DMS114 treated with DMSO at 0.1 percent for 48 hours (cell line): ENCODE results near the gene LIMD2.

Source experiments
- DNase-seq: peaks from one replicate; lab custom pipeline; 2025; ENCODE audit not compliant: unreplicated experiment; lab: John Stamatoyannopoulos, UW

LIMD2 gene

DNA sequence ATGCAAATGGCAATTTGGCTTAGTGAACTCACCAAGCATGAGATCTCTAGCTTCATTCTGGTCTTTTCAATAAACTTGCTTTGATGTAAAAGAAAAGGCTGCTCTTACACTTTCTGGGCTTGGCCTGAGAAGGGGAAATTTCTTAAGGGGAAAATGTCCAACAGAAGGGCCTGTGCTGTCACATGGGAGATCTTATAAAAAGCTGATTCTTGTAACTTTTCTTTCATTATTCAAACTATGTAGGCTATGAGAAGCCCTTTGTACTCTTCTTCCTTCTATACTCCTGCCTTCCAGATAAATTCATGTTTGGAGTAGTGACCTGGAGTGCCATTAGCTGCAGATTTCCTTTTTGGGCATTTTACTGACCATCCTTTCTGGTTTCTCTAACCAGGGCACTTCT, 16.9 kb downstream of the LIMD2 start:
- DNase-seq, result no peak

DNA sequence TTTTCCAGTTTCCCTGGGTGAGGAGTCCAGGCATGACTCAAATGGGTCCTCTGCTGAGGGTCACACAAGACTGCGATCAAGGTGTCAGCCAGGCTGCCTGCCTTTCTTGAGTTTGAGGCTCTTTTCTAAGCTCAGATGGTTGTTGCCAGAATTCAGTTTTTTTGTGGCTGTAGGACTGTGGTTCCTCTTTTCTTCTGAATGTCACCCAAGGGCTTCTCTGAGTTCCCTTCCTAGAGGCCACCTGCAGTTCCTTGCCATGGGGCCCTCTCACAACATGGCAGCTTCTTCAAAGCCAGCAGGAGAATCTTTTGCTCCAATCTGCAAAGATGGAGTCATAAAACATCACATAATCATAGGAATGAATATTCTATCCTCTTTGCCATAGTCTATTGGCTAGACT, 17.5 kb downstream of the LIMD2 start:
- no peak for DNase-seq

DNA sequence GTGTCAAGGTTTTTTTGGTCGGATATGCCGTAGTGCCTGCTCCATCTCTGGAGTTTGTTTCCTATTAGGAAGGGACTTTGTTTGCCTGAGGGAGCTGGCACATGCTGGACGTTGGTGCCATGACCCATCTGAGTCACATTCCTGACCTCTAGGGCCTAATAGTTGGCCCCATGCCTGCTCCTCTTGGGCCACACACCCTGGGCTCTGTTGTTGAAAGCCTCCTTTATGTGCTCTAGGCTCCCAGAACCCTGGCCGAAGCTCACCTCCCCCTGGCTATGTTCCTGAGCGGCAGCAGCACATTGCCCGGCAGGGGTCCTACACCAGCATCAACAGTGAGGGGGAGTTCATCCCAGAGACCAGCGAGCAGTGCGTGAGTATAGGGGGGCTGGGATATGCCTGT, 18.4 kb downstream of the LIMD2 start:
- DNase-seq, result no peak

DNA sequence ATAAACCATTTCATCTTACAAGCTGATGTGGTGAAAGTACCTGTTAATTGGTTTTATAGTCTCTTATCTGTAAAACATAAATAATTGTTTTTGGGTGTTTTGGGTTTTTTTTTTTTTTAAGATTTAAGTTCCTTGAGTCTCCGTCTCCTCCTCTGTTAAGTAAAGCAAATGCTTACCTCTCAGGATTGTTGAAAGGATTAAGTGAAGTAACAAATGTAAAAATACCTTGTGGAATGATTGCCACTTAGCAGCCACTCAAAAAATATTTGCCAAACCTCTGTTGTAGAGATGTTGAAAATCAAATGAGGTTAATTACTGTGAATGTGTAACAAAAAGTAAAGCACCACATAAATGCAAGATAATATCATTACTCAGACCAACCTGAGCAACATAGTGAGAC, 19.2 kb downstream of the LIMD2 start:
- no peak for DNase-seq

DNA sequence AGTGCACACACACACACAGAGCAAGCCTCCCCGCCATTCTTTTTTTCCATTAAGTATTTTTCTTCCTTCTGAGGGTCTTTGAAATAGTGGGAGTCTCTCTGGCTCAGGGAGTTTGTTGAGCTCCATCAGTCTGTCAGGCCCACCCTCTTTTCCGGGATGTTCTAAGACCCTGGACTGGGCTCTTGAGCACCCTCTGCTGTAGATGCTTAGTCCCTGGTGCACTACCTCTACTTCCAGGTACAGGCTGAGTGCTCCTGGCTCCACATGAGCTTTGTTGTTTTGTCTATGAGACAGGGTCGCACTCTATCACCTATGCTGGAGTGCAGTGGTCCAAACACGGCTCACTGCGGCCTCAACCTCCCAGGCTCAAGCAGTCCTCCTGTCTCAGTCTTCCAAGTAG, 20.7 kb downstream of the LIMD2 start:
- DNase-seq, result no peak

DNA sequence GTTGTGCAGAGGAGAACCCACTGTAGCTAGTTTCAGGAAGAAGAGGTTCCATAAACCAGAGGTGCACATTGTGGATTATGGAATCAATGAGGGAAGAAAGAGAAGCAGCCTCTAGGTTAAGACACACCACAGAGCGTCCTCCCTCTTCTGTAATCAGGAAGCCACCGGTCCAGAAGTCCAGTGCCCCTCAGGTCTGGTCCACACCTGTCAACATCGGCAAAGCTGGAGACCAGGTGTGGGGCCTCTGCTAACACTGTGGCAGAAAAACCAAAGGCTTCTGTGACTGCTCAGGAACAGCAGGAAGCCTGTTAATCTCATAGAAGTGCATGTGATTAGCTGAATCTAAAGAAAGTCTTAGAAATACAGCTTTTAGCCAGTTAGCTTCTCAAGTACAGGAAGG, 23.3 kb downstream of the LIMD2 start:
- no peak for DNase-seq

DNA sequence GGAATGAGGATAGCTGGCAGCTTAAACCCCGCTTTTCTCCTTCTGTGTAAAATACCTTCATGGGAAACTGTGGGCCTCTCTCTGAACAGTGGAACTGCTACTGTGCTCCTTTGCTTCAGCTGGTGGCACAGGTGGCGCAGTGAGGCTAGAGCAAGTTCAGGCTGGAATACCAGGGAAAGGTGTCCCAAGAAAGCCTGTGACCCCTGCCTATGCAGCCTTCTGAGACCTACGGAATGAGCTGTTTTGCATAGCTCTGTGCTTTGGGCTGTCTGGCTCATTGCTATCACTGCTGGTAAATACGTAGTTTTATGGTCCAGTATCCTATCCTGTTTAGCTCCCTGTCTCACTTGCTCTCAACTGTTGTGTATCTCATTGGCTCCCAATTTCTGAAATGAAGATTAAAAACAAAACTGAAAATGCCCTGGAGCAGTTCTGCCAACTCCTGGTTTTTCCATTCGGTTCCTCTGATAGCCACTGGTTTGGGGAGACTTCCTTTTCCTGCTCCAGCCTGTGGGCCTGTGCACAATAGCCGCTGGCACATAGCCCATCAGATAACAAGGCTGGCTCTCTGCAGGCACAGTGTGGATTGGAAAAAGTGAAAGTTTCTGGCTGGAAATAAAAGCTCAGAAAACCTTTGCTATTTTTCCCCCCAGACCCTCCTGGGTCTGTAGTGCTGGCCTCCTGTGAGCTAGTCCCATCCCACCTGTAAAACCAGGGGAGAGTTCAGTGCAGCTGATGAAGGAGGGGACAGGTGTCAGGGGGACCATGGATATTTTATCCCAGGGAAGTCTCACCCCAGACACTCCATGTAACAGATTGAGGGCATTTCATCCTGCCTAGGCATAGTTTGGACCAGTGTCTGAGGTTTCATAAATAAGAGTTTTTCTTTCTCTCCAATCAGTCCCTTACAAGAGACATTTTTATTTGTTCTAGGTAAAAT, 24.0 kb downstream of the LIMD2 start:
- DNase-seq, result no peak

DNA sequence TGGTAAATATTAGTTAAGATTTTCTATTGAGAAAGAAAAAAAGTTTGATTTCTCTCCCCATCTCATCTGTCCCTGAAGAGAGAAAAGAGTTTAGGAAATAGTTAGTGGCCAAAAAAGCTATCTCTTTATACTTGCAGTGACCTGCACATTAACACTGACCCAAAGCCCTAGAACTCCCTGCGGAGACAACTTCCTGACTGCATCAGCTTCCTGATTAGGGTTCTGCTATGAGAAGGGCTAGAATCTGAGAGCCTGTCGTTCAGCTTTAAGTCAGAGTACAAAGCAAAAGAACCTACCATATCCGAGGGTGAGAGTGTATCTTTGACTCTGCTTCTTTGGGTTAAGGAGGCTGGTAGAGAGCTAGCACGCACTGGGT, 24.7 kb downstream of the LIMD2 start:
- DNase-seq, result no peak

DNA sequence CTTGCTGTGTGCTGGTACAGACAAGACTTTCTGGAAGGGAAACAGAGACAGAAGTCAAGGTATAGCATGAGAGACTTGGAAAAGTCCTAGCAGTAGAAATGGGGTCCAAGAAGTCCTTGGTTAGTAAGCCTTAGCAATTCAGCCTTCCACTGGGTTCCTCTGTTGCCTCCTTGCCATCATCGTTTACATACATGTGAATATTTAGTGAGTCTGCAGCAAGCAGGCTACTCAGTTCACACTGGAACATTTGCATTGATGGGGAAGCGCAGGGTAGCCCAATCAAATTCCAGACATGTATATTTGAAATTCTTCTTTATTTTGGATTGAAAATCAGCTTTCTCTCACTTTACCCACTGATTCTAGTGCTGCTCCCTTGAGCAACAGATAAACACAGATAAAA, 27.1 kb downstream of the LIMD2 start:
- no peak for DNase-seq

DNA sequence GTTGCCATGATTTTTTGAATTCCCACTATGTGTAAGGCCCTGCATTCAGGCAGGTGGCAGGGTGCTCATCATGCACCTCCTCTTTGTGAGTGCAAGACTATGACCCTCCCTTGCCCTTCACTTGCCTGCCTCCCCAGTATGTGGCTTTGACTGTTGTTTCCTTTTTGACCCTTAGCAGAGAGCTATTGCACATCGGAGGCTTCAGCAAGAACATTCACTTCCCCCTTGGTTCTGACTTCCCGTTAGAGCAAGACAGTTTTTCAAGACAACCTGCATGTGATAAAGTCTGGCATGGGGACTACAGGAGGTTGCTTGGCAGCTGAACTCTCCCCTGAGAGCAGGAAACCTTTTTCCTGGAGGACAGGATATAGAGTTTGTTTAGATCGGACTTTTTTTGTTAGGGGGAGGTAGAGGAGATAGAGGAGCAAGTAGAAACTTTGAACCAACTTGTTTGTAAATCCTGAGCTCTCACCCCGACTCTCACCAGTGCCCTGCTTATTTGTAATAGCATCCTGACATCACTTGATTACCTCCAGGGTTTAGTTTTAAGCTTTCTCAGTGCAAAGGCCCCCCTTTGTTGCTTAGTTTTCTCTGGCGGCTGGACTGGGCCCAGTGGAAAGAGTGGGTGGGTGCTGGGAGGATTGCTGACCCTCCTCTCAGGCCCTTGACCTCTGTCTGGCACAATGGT, 34.3 kb downstream of the LIMD2 start:
- no peak for DNase-seq

DNA sequence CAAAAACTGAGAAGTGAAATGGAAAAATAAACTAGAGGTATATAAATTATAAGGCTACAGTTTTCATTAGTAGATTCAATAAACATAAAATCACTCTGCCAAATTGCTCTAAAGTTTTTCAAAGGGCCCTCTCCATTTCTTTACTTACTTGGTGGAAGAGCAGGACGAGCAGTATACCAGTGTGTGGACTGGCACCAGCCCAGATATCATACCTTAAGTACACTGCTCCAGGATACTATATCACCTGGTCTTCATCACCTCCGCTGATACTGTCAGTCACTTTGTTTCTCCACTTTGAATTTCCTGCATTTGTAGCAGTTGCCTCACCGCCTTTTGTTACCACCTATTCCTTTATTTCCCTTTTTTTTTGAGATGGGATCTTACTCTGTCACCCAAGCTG, 40.1 kb downstream of the LIMD2 start:
- no peak for DNase-seq

DNA sequence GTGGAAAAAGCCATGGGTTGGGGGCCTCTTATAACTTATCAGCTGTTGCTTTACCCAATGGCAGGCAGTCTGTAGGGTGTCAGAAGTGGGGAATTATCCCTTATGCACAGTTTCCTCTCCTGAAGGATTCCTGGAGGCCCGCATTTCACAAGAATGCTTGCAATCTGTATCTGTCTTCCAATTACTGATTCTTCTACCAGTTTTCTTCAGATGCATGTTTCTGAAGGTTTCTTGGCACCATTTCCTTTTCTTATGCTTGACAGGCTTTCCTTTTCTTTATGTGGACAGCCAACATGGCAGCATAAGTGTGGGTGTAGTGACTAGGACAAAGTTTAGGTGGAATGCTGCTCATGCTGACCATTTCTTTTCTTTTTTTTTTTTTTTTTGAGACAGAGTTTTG, 41.6 kb downstream of the LIMD2 start:
- DNase-seq, result no peak

DNA sequence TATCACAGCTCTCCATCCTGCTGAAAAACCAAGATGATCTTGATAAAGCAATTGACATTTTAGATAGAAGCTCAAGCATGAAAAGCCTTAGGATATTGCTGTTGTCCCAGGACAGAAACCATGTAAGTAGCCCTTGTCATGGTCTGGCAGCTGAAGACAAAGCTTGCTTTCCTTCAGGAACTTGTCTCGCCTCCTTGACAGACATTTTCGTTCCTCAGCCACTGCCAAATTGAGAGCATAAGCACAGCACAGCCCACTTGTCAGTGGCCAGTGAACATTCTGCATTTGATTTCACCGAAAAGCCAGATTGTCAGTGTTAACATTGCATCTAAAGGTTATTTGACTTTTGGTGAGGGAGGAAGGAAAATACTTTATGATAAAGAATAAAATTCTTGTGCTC, 42.1 kb downstream of the LIMD2 start:
- no peak for DNase-seq

DNA sequence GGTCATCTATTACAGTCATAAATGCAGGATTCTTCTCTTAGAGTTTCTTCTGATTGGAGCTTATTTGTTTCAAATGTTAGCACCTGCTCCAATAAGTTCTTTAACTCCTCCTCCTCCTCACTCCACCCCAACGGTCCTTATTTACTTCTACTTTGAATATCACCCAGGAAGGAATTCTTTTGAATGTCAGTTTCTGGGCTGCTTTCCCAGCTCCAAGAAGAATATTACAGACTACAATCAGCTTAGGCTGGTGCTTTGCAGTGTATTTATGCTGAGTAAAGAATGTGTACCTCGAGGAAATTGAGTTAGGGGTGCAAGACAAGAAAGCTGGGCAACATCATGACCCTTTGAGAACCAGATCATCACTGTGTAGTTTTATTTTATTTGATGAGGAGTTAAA, 46.9 kb downstream of the LIMD2 start:
- no peak for DNase-seq

DNA sequence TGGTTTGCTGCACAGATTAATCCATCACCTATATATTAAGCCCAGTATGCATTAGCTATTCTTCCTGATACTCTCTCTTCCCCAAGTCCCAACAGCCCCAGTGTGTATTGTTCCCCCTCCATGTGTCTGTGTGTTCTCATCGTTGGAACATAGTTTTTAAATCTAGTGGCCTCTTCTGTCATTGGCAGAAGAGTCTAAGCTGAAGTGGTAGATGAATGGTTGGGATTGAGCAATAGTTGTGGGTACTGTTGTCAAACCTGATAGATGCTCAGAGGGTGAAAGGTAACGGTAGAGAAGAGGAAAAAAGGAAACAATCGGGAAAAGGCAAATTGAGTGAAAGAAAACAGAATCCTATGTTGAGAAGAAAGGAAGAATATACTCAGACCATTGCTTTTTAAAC, 47.8 kb downstream of the LIMD2 start:
- no peak for DNase-seq

DNA sequence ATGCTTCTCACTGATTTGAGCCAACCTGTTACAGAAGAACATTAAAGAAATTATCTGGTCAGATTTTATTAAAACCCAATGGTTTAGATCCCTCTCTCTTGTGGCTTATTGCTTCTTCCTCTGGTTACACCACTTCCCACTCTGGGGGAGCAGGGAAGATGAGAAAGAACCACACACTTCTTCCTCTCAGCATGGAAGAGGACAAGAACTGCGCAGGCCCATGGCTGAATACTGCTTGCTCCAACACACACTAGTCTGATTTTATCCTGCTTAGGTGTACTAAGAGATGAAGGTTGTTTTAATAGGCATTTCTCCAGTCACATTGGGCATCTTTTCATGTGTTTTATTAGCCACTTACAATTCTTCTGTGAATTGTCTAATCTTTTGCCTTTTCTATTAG, 50.1 kb downstream of the LIMD2 start:
- DNase-seq, result no peak

DNA sequence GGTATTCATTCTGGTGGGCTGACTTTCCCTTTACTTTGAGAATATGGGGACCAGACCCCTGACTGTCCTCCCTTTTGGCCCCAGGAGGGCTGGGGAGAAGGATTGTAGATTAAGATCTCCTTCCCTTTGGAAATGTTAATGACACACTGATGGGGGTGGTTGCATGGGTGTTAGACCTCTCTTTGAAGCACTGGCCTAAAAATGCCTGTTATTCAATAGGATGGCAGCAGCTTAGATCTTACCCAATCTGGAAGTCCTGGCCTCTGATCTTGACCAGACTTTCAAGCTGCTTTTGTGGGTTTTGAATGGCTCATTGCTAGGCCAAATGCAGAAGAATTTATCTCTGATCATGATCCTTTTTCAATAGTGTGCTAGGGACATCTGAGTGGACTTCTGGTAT, 52.0 kb downstream of the LIMD2 start:
- DNase-seq, result no peak

DNA sequence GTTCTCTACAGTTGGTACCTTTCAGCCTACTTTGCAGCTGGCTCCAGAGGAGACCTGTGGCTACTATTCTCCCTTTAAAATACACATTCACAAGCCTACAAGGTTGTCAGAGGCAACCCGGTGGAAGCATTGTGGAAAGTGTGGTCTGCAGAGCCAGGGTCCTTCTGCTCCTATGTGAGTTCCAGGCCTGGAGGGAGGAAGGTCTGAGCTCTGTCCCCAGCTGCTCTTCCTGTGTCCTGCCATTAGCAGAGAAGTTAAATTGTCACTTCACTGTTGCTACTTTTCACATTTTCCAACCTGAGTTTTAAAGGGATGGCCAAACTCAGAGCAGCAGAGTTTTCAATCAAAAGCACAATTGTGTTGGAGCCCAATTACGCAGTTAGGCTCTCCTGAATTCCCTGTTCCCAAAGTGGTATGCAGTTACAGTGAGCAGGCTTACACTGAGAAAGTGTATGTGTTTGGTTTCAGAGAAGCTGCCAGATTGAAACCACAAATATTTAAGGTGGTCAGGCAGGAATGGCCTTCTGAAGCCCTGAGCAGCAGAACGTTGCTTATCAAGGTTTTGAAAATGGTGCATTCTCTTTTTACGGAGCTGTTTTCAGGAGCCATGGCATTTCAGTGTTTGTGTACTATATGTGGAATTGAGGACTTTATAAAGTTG, 52.7 kb downstream of the LIMD2 start:
- no peak for DNase-seq

DNA sequence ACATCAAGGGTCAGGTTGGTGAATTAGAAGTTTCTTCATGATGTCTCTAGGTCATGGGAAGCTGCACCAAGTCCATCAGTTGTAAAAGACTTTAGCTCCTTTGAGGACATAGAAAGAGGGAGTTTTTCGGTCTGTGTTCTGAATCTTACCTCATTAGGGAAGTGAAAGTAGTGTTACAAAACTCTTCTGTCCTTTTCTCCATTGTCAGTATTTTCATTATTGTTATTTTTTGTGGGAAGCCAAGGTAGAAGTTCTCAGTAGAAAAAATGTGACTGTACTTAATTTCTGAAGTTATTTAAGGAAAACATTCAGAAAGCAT, 53.5 kb downstream of the LIMD2 start:
- no peak for DNase-seq
